ENCODE results near the gene CGB5. TPM values are rescaled to one million over a fixed set of nuclear protein-coding genes. Genes with fewer than 3 reads are reported as not detected.

Gene CGB5
- total and polyA plus RNA-seq, 2 experiments from 2014 or later, result not detected

DNA sequence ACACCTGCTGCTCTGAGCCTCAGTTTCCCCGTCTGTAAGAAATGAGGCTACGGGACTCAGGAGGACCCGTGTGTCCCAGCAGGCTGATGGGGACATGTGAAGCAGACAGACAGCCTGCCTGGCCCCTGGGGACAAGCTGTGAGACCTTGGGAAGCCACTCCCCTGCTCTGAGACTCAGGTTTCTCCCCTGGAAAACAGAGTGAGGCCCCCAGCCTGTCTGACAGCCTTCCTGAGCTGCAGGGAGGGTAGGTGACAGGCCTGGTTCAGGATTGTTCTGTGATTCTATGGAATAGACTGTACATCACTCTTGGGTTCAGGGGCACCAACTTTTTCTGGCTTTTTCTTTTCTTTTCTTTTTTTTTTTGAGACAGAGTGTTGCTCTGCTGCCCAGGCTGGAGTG, 23.9 kb downstream of the CGB5 start:
- TF ChIP-seq ZNF331 (CRISPR knock-in tag; IDR thresholded peaks at IDR 0.05; ENCODE audit: low read depth), result no peak
- TF ChIP-seq, protein P1, sequence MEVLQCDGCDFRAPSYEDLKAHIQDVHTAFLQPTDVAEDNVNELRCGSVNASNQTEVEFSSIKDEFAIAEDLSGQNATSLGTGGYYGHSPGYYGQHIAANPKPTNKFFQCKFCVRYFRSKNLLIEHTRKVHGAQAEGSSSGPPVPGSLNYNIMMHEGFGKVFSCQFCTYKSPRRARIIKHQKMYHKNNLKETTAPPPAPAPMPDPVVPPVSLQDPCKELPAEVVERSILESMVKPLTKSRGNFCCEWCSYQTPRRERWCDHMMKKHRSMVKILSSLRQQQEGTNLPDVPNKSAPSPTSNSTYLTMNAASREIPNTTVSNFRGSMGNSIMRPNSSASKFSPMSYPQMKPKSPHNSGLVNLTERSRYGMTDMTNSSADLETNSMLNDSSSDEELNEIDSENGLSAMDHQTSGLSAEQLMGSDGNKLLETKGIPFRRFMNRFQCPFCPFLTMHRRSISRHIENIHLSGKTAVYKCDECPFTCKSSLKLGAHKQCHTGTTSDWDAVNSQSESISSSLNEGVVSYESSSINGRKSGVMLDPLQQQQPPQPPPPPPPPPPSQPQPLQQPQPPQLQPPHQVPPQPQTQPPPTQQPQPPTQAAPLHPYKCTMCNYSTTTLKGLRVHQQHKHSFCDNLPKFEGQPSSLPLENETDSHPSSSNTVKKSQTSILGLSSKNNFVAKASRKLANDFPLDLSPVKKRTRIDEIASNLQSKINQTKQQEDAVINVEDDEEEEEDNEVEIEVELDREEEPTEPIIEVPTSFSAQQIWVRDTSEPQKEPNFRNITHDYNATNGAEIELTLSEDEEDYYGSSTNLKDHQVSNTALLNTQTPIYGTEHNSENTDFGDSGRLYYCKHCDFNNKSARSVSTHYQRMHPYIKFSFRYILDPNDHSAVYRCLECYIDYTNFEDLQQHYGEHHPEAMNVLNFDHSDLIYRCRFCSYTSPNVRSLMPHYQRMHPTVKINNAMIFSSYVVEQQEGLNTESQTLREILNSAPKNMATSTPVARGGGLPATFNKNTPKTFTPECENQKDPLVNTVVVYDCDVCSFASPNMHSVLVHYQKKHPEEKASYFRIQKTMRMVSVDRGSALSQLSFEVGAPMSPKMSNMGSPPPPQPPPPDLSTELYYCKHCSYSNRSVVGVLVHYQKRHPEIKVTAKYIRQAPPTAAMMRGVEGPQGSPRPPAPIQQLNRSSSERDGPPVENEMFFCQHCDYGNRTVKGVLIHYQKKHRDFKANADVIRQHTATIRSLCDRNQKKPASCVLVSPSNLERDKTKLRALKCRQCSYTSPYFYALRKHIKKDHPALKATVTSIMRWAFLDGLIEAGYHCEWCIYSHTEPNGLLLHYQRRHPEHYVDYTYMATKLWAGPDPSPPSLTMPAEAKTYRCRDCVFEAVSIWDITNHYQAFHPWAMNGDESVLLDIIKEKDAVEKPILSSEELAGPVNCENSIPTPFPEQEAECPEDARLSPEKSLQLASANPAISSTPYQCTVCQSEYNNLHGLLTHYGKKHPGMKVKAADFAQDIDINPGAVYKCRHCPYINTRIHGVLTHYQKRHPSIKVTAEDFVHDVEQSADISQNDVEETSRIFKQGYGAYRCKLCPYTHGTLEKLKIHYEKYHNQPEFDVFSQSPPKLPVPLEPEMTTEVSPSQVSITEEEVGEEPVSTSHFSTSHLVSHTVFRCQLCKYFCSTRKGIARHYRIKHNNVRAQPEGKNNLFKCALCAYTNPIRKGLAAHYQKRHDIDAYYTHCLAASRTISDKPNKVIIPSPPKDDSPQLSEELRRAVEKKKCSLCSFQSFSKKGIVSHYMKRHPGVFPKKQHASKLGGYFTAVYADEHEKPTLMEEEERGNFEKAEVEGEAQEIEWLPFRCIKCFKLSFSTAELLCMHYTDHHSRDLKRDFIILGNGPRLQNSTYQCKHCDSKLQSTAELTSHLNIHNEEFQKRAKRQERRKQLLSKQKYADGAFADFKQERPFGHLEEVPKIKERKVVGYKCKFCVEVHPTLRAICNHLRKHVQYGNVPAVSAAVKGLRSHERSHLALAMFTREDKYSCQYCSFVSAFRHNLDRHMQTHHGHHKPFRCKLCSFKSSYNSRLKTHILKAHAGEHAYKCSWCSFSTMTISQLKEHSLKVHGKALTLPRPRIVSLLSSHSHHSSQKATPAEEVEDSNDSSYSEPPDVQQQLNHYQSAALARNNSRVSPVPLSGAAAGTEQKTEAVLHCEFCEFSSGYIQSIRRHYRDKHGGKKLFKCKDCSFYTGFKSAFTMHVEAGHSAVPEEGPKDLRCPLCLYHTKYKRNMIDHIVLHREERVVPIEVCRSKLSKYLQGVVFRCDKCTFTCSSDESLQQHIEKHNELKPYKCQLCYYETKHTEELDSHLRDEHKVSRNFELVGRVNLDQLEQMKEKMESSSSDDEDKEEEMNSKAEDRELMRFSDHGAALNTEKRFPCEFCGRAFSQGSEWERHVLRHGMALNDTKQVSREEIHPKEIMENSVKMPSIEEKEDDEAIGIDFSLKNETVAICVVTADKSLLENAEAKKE (CRISPR knock-in tag; IDR thresholded peaks at IDR 0.05), result no peak
- no peak for TF ChIP-seq EZH2 (IDR thresholded peaks at IDR 0.05; ENCODE audit: low read depth, unreplicated experiment)
- TF ChIP-seq ZNF114 (CRISPR knock-in tag; IDR thresholded peaks at IDR 0.05), result no peak
- TF ChIP-seq NANOG (IDR thresholded peaks at IDR 0.05; ENCODE audit: borderline replicate concordance), result no peak
- TF ChIP-seq, protein P2, sequence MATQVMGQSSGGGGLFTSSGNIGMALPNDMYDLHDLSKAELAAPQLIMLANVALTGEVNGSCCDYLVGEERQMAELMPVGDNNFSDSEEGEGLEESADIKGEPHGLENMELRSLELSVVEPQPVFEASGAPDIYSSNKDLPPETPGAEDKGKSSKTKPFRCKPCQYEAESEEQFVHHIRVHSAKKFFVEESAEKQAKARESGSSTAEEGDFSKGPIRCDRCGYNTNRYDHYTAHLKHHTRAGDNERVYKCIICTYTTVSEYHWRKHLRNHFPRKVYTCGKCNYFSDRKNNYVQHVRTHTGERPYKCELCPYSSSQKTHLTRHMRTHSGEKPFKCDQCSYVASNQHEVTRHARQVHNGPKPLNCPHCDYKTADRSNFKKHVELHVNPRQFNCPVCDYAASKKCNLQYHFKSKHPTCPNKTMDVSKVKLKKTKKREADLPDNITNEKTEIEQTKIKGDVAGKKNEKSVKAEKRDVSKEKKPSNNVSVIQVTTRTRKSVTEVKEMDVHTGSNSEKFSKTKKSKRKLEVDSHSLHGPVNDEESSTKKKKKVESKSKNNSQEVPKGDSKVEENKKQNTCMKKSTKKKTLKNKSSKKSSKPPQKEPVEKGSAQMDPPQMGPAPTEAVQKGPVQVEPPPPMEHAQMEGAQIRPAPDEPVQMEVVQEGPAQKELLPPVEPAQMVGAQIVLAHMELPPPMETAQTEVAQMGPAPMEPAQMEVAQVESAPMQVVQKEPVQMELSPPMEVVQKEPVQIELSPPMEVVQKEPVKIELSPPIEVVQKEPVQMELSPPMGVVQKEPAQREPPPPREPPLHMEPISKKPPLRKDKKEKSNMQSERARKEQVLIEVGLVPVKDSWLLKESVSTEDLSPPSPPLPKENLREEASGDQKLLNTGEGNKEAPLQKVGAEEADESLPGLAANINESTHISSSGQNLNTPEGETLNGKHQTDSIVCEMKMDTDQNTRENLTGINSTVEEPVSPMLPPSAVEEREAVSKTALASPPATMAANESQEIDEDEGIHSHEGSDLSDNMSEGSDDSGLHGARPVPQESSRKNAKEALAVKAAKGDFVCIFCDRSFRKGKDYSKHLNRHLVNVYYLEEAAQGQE (IDR thresholded peaks at IDR 0.05; ENCODE audit: unreplicated experiment), result no peak
- TF ChIP-seq, protein P3, sequence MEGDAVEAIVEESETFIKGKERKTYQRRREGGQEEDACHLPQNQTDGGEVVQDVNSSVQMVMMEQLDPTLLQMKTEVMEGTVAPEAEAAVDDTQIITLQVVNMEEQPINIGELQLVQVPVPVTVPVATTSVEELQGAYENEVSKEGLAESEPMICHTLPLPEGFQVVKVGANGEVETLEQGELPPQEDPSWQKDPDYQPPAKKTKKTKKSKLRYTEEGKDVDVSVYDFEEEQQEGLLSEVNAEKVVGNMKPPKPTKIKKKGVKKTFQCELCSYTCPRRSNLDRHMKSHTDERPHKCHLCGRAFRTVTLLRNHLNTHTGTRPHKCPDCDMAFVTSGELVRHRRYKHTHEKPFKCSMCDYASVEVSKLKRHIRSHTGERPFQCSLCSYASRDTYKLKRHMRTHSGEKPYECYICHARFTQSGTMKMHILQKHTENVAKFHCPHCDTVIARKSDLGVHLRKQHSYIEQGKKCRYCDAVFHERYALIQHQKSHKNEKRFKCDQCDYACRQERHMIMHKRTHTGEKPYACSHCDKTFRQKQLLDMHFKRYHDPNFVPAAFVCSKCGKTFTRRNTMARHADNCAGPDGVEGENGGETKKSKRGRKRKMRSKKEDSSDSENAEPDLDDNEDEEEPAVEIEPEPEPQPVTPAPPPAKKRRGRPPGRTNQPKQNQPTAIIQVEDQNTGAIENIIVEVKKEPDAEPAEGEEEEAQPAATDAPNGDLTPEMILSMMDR (conservative IDR thresholded peaks at IDR 0.05; ENCODE audit: low read depth in 2 of 2), result no peak
- TF ChIP-seq, protein P4, sequence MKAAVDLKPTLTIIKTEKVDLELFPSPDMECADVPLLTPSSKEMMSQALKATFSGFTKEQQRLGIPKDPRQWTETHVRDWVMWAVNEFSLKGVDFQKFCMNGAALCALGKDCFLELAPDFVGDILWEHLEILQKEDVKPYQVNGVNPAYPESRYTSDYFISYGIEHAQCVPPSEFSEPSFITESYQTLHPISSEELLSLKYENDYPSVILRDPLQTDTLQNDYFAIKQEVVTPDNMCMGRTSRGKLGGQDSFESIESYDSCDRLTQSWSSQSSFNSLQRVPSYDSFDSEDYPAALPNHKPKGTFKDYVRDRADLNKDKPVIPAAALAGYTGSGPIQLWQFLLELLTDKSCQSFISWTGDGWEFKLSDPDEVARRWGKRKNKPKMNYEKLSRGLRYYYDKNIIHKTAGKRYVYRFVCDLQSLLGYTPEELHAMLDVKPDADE (IDR thresholded peaks at IDR 0.05), result no peak
- TF ChIP-seq CREB1 (CRISPR knock-in tag; IDR thresholded peaks at IDR 0.05; ENCODE audit: low read depth), result no peak
- no peak for TF ChIP-seq POLR2AphosphoS5 (IDR thresholded peaks at IDR 0.05; ENCODE audit: low read depth)
- TF ChIP-seq STAT1 (IDR thresholded peaks at IDR 0.05; ENCODE audit: unreplicated experiment), result no peak
- TF ChIP-seq JUNB (IDR thresholded peaks at IDR 0.05; ENCODE audit: unreplicated experiment), result no peak
- no peak for TF ChIP-seq EZH2phosphoT487 (IDR thresholded peaks at IDR 0.05; ENCODE audit: unreplicated experiment)
- ATAC-seq (no peak), DNase-seq (ENCODE audit: low spot score) (no peak)
- H4K20me1 ChIP-seq (replicated peaks; ENCODE audit: insufficient read depth), result no peaks in the 10 kb centered on the region
- no peaks in the 10 kb centered on the region for H3K36me3 ChIP-seq (ENCODE audit: insufficient read depth)
- H3F3A ChIP-seq (replicated peaks; ENCODE audit: low read depth), result no peaks in the 10 kb centered on the region
- Mint-ChIP-seq H3K4me3 (no peak overlapping the region), H3K4me1 (peaks cover 36% of the 10 kb centered on the region), H3K36me3 (ENCODE audit: low read depth) (peaks cover 7% of the 10 kb centered on the region), H3K27ac (no peak overlapping the region), H3K27me3 (ENCODE audit: insufficient read depth, low read depth, poor library complexity) (peaks cover 57% of the 10 kb centered on the region), H3K9me3 (peaks cover 20% of the 10 kb centered on the region)
- no peak overlapping the region for H3K27ac ChIP-seq (ENCODE audit: low read depth)
- H2AFZ ChIP-seq, result no peak overlapping the region
- H3K79me2 ChIP-seq (replicated peaks; ENCODE audit: insufficient read depth), result no peaks in the 10 kb centered on the region
- peaks cover 34% of the 10 kb centered on the region for H3K4me1 ChIP-seq (ENCODE audit: insufficient read depth)
- peaks cover 71% of the 10 kb centered on the region for H3K27me3 ChIP-seq (ENCODE audit: insufficient read depth)
- H3K9me2 ChIP-seq (ENCODE audit: insufficient read depth), result 0 out of 2 replicates have a peak, but pooled peaks cover 6% of the 10 kb centered on the region
- H3K4me3 ChIP-seq, result no peak overlapping the region
- H3K4me2 ChIP-seq, result no peak overlapping the region

Measured in GM23338 (cell line).